Measurements from ENCODE around the gene DDAH1. TPM values are rescaled to one million over a fixed set of nuclear protein-coding genes. Genes with fewer than 3 reads are reported as not detected.

The DDAH1 gene
- total RNA-seq, 1 donor from 2014 or later: 10.3 TPM

- intact Hi-C loops (cut with DNase I): no loop called here
- TF ChIP-seq, protein P1, sequence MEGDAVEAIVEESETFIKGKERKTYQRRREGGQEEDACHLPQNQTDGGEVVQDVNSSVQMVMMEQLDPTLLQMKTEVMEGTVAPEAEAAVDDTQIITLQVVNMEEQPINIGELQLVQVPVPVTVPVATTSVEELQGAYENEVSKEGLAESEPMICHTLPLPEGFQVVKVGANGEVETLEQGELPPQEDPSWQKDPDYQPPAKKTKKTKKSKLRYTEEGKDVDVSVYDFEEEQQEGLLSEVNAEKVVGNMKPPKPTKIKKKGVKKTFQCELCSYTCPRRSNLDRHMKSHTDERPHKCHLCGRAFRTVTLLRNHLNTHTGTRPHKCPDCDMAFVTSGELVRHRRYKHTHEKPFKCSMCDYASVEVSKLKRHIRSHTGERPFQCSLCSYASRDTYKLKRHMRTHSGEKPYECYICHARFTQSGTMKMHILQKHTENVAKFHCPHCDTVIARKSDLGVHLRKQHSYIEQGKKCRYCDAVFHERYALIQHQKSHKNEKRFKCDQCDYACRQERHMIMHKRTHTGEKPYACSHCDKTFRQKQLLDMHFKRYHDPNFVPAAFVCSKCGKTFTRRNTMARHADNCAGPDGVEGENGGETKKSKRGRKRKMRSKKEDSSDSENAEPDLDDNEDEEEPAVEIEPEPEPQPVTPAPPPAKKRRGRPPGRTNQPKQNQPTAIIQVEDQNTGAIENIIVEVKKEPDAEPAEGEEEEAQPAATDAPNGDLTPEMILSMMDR (IDR thresholded peaks at IDR 0.05): no peak
- TF ChIP-seq POLR2AphosphoS5 (IDR thresholded peaks at IDR 0.05; ENCODE audit: insufficient read depth in 1 of 2, low read depth in 1 of 2) (no peak), POLR2A (IDR thresholded peaks at IDR 0.05) (no peak)
- H3K9me3 ChIP-seq: no peaks in the 10 kb centered on the region
- peaks cover 9% of the 10 kb centered on the region for H3K4me1 ChIP-seq
- DNase-seq (ENCODE audit: extremely low spot score in 2 of 2): no peak
- no peaks in the 10 kb centered on the region for H3K27me3 ChIP-seq
- no peak overlapping the region for H3K27ac ChIP-seq
- no peak overlapping the region for H3K4me3 ChIP-seq
- no peaks in the 10 kb centered on the region for H3K36me3 ChIP-seq
These were observed 153.1 kb downstream of the DDAH1 start for GRCh38 chr1:85311818-85312217.

GRCh38 chr1:85308833-85309350, 156.1 kb downstream of the DDAH1 start:
- Histone ChIP-seq H3K36me3 (no peaks in the 10 kb centered on the region), H3K4me3 (no peak overlapping the region), H3K9me3 (no peaks in the 10 kb centered on the region), H3K4me1 (no peaks in the 10 kb centered on the region), H3K27me3 (no peaks in the 10 kb centered on the region), H3K27ac (no peak overlapping the region)
- intact Hi-C loops (cut with DNase I): loop anchor here (2.0 to 5.0 kb wide), 2 partner anchors 193 to 384 kb away; no protein-coding TSS in a partner anchor
- TF ChIP-seq, protein P1 (IDR thresholded peaks at IDR 0.05): no peak
- no peak for TF ChIP-seq POLR2AphosphoS5 (IDR thresholded peaks at IDR 0.05; ENCODE audit: insufficient read depth in 1 of 2, low read depth in 1 of 2)
- TF ChIP-seq POLR2A (IDR thresholded peaks at IDR 0.05): no peak
- DNase-seq (ENCODE audit: extremely low spot score in 2 of 2): no peak

DNA sequence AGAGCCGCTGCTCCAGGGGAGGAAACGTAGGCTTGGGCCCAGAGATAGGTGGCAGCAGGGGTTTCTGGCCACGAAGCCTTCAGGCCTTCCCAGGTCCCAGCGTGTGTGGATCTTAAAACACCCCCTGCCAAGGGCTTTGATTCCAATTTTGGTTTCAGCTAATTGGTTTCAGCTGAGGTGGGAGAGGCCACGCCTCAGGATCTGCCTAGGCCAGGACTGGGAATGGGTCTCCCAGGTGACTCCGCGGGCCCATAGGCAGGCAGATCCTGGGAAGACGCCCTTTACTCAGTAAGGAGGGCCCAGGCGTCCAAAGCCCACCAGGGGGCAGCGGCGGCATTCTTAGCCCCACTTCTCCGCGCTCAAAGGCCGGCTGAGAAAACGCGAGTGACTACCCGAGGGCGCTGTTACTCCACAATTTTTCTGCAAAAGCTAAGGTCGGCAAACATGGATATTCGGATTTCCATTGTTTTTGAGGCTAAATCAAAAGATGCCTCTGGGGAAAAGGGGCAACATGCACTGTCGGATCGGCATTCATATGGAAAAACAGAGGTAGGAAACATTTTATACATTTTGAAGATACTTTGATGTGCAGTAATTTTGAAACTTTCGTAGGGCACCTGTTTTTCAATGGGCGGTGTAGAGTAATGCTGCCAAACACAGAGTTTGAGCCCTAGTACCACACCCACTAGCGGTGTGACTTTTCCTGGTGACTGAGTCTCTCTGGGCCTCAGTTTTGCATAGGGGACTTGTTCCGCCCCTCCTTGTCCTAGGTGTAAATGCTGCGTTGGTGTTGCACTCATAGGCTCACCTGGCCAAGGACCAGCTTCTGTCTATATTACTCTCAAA, 156.7 kb downstream of the DDAH1 start:
- Histone ChIP-seq H3K27me3 (no peaks in the 10 kb centered on the region), H3K9me3 (no peaks in the 10 kb centered on the region), H3K27ac (no peak overlapping the region), H3K36me3 (no peaks in the 10 kb centered on the region), H3K4me1 (no peaks in the 10 kb centered on the region), H3K4me3 (no peak overlapping the region)
- peak; percentile 24 to 60 for TF ChIP-seq POLR2AphosphoS5 (IDR thresholded peaks at IDR 0.05; ENCODE audit: insufficient read depth in 1 of 2, low read depth in 1 of 2)
- TF ChIP-seq POLR2A (IDR thresholded peaks at IDR 0.05): no peak
- TF ChIP-seq, protein P1 (IDR thresholded peaks at IDR 0.05): peak; percentile 80 to 97 (median 97)
- intact Hi-C loops (cut with DNase I): loop anchor here (2.0 to 5.0 kb wide), 2 partner anchors 194 to 385 kb away; no protein-coding TSS in a partner anchor
- DNase-seq (ENCODE audit: extremely low spot score in 2 of 2): no peak

- peak in 1 of 2 donors; percentile 58 for DNase-seq (ENCODE audit: extremely low spot score in 2 of 2)
- no peak overlapping the region for H3K27ac ChIP-seq
- TF ChIP-seq POLR2AphosphoS5 (IDR thresholded peaks at IDR 0.05; ENCODE audit: insufficient read depth in 1 of 2, low read depth in 1 of 2) (no peak), POLR2A (IDR thresholded peaks at IDR 0.05) (no peak)
- TF ChIP-seq, protein P1 (IDR thresholded peaks at IDR 0.05): no peak
- H3K4me1 ChIP-seq: no peaks in the 10 kb centered on the region
- H3K9me3 ChIP-seq: no peaks in the 10 kb centered on the region
- no peaks in the 10 kb centered on the region for H3K27me3 ChIP-seq
- no peaks in the 10 kb centered on the region for H3K36me3 ChIP-seq
- no peak overlapping the region for H3K4me3 ChIP-seq
- intact Hi-C loops (cut with DNase I): loop anchor here (5.0 kb wide), 1 partner anchor 196 kb away; no protein-coding TSS in a partner anchor
These were observed 158.7 kb downstream of the DDAH1 start for GRCh38 chr1:85306236-85306635.

Measured in vagina (tissue), 2 donors.